H9 (cell line): ENCODE results near the gene NMS. TPM values are rescaled to one million over a fixed set of nuclear protein-coding genes. Genes with fewer than 3 reads are reported as not detected.

ENCODE experiments used
- DNase-seq: peaks from one replicate; pipeline ENCODE4 v3.0.0-alpha.2; 2017
- H2AFZ ChIP-seq: one replicate; pipeline ENCODE4 v1.6.1; 2013; ENCODE audit warnings: mild to moderate bottlenecking, low read length, control low read depth, moderate library complexity
- H2AK5ac ChIP-seq: 2 replicates; pipeline ENCODE4 v1.6.1; 2013; ENCODE audit warnings: low read length, control low read depth, mixed read lengths; ENCODE audit not compliant: insufficient read length
- H2BK120ac ChIP-seq: one replicate; pipeline ENCODE4 v1.6.1; 2013; ENCODE audit warnings: low read depth, mild to moderate bottlenecking, low read length, control low read depth, inconsistent platforms; ENCODE audit not compliant: poor library complexity, severe bottlenecking
- H2BK12ac ChIP-seq: 2 replicates; pipeline ENCODE4 v1.6.1; 2013; ENCODE audit warnings: low read length, control low read depth, mixed read lengths, low read depth; ENCODE audit not compliant: insufficient read length
- H2BK15ac ChIP-seq: 2 replicates; pipeline ENCODE4 v1.6.1; 2013; ENCODE audit warnings: low read depth, low read length, control low read depth
- H2BK20ac ChIP-seq: one replicate; pipeline ENCODE4 v1.6.1; 2013; ENCODE audit warnings: low read depth, mild to moderate bottlenecking, low read length, control low read depth, inconsistent platforms; ENCODE audit not compliant: poor library complexity, severe bottlenecking
- H2BK5ac ChIP-seq: 2 replicates; pipeline ENCODE4 v1.6.1; 2013; ENCODE audit warnings: low read length, control low read depth, mixed read lengths; ENCODE audit not compliant: insufficient read length
- H3K14ac ChIP-seq: 2 replicates; pipeline ENCODE4 v1.6.1; 2013; ENCODE audit warnings: low read length, control low read depth; ENCODE audit not compliant: insufficient read depth
- H3K18ac ChIP-seq: 2 replicates; pipeline ENCODE4 v1.6.1; 2013; ENCODE audit warnings: low read depth, mild to moderate bottlenecking, mixed read lengths, low read length, control low read depth; ENCODE audit not compliant: insufficient read length
- H3K23ac ChIP-seq: 2 replicates; pipeline ENCODE4 v1.6.1; 2013; ENCODE audit warnings: low read length, control low read depth, mixed read lengths, low read depth; ENCODE audit not compliant: insufficient read length
- H3K23me2 ChIP-seq: 2 replicates; pipeline ENCODE4 v1.6.1; 2013; ENCODE audit warnings: low read depth, mild to moderate bottlenecking, mixed read lengths, low read length, control low read depth; ENCODE audit not compliant: insufficient read length, poor library complexity, severe bottlenecking
- H3K27ac ChIP-seq: 2 replicates; pipeline ENCODE4 v1.5.1; 2013; ENCODE audit warnings: low read length, control low read depth, mixed read lengths, low read depth; ENCODE audit not compliant: insufficient read length
- H3K27me3 ChIP-seq: 2 replicates; pipeline ENCODE4 v1.6.1; 2013; ENCODE audit warnings: low read length, control low read depth, inconsistent platforms; ENCODE audit not compliant: insufficient read depth
- H3K4ac ChIP-seq: 2 replicates; pipeline ENCODE4 v1.6.1; 2013; ENCODE audit warnings: low read depth, mild to moderate bottlenecking, control low read depth, inconsistent platforms, low read length, moderate library complexity
- H3K4me1 ChIP-seq: 2 replicates; pipeline ENCODE4 v1.6.1; 2013; ENCODE audit warnings: low read length, control low read depth, inconsistent platforms; ENCODE audit not compliant: insufficient read depth
- H3K4me2 ChIP-seq: 2 replicates; pipeline ENCODE4 v1.6.1; 2013; ENCODE audit warnings: low read length, control low read depth, mixed read lengths; ENCODE audit not compliant: insufficient read length, insufficient read depth
- H3K56ac ChIP-seq: 2 replicates; pipeline ENCODE4 v1.6.1; 2013; ENCODE audit warnings: low read depth, mild to moderate bottlenecking, mixed read lengths, low read length, control low read depth; ENCODE audit not compliant: insufficient read length
- H3K79me1 ChIP-seq: 2 replicates; pipeline ENCODE4 v1.6.1; 2013; ENCODE audit warnings: low read depth, mild to moderate bottlenecking, moderate library complexity, low read length, control low read depth, inconsistent platforms; ENCODE audit not compliant: insufficient read depth, poor library complexity, severe bottlenecking
- H3K79me2 ChIP-seq: 2 replicates; pipeline ENCODE4 v1.6.1; 2013; ENCODE audit warnings: low read length, control low read depth, inconsistent platforms; ENCODE audit not compliant: insufficient read depth
- H3K9ac ChIP-seq: 2 replicates; pipeline ENCODE4 v1.6.1; 2013; ENCODE audit warnings: low read length, control low read depth, mixed read lengths; ENCODE audit not compliant: insufficient read length; ENCODE audit errors: extremely low read depth
- H3K9me3 ChIP-seq: one replicate; pipeline ENCODE4 v1.6.1; 2013; ENCODE audit warnings: low read depth, low read length, inconsistent platforms; ENCODE audit not compliant: control insufficient read depth
- H3T11ph ChIP-seq: one replicate; pipeline ENCODE4 v1.6.1; 2013; ENCODE audit warnings: mild to moderate bottlenecking, low read length, control low read depth, inconsistent platforms
- H4K20me1 ChIP-seq: one replicate; pipeline ENCODE4 v1.6.1; 2013; ENCODE audit not compliant: control insufficient read depth, insufficient read length, insufficient read depth
- H4K5ac ChIP-seq: 2 replicates; pipeline ENCODE4 v1.6.1; 2013; ENCODE audit warnings: low read depth, mild to moderate bottlenecking, mixed read lengths, low read length, control low read depth; ENCODE audit not compliant: insufficient read length
- H4K8ac ChIP-seq: replicated peaks from 2 replicates; pipeline ENCODE4 v1.6.1; 2013; ENCODE audit warnings: low read length, control low read depth, mixed read lengths, low read depth; ENCODE audit not compliant: insufficient read length
- H4K91ac ChIP-seq: 2 replicates; pipeline ENCODE4 v1.6.1; 2013; ENCODE audit warnings: low read depth, mild to moderate bottlenecking, moderate library complexity, mixed read lengths, low read length, control low read depth; ENCODE audit not compliant: insufficient read length
- H3K27ac Mint-ChIP-seq, 3 experiments: 2 replicates in 2 of 3; 3 replicates in 1 of 3; pipeline ENCODE4 v1.8.0; 2020 to 2021; ENCODE audit warnings: mixed read lengths in 3 of 3, mild to moderate bottlenecking in 1 of 3, moderate library complexity in 1 of 3
- H3K27me3 Mint-ChIP-seq: 2 replicates; pipeline ENCODE4 v1.8.0; 2021; ENCODE audit warnings: low read depth, mild to moderate bottlenecking, moderate library complexity, mixed read lengths
- H3K36me3 Mint-ChIP-seq, 3 experiments: 2 replicates in 2 of 3; 3 replicates in 1 of 3; pipeline ENCODE4 v1.8.0; 2020 to 2021; ENCODE audit warnings: low read depth in 3 of 3, mixed read lengths in 3 of 3; ENCODE audit not compliant: insufficient read depth in 1 of 3
- H3K4me1 Mint-ChIP-seq, 2 experiments: 2 replicates each; pipeline ENCODE4 v1.8.0; 2020; ENCODE audit warnings: mixed read lengths in 2 of 2
- H3K4me3 Mint-ChIP-seq, 2 experiments: 2 replicates in 1 of 2; 3 replicates in 1 of 2; pipeline ENCODE4 v1.8.0; 2020 to 2021; ENCODE audit warnings: mild to moderate bottlenecking in 2 of 2, mixed read lengths in 2 of 2, moderate library complexity in 1 of 2
- H3K9me3 Mint-ChIP-seq, 2 experiments: 2 replicates in 1 of 2; 3 replicates in 1 of 2; pipeline ENCODE4 v1.8.0; 2020; ENCODE audit warnings: mild to moderate bottlenecking in 2 of 2, mixed read lengths in 2 of 2, moderate library complexity in 1 of 2
- CTCF ChIP-seq: fragments of 200-600 bp; sonication (generic); conservative IDR thresholded peaks from 3 replicates; pipeline ENCODE4 v1.8.0; 2021; ENCODE audit warnings: antibody characterized with exemption, mild to moderate bottlenecking
- WGBS: extraction: QIAGEN DNeasy Blood & Tissue Kit; methylation state at CpG from one replicate; pipeline ENCODE4 v1.1.7; 2013; ENCODE audit warnings: missing lambda C conversion rate, low lambda C conversion rate, mixed read lengths; ENCODE audit not compliant: insufficient read length; ENCODE audit errors: extremely low coverage; 5-methylcytosine and 5-hydroxymethylcytosine counted together
- long read RNA-seq: library from polyadenylated mRNA; unstranded; transcript quantifications from one replicate; pipeline ENCODE4 v2.0.0, GENCODE V29; 2020
- total RNA-seq: library from RNA; stranded (reverse); gene quantifications from 2 replicates; pipeline ENCODE4 v1.2.1, GENCODE V29; 2021

The NMS gene
- not detected in 2 replicates for total RNA-seq
- long read RNA-seq, result 0 reads

GRCh38 chr2:100470182-100470581 lies at the start of gene NMS:
Gene NMS, plus strand, starts transcription at chr2:100470482. Its CDS starts 7 bp downstream, at chr2:100470489.
- H3K9me3 Mint-ChIP-seq, result peaks cover 1 to 5% of the 10 kb centered on the region in 2 experiments; a peak in 3 of 5 replicates
- Histone ChIP-seq H4K20me1 (no peaks in the 10 kb centered on the region), H3K79me1 (no peaks in the 10 kb centered on the region), H4K5ac (no peak within 1 kb of the TSS), H3K4me1 (no peaks in the 10 kb centered on the region), H2BK120ac (no peak within 1 kb of the TSS), H3K27me3 (no peaks in the 10 kb centered on the region), H3K23me2 (no peaks in the 10 kb centered on the region), H4K8ac (no peak within 1 kb of the TSS), H3K23ac (no peak within 1 kb of the TSS), H3K27ac (no peak within 1 kb of the TSS), H2AFZ (no peak within 1 kb of the TSS), H3K79me2 (no peaks in the 10 kb centered on the region), H4K91ac (no peak within 1 kb of the TSS), H3T11ph (no peak within 1 kb of the TSS), H3K14ac (no peak within 1 kb of the TSS), H3K4ac (no peak within 1 kb of the TSS), H2BK15ac (no peak within 1 kb of the TSS), H3K9me3 (no peaks in the 10 kb centered on the region), H2BK12ac (no peak within 1 kb of the TSS), H3K18ac (no peak within 1 kb of the TSS), H2BK20ac (no peak within 1 kb of the TSS), H2BK5ac (no peak within 1 kb of the TSS), H3K4me2 (no peak within 1 kb of the TSS), H2AK5ac (no peak within 1 kb of the TSS), H3K9ac (no peak within 1 kb of the TSS), H3K56ac (no peak within 1 kb of the TSS)
- peak within 1 kb of the TSS in 1 of 2 experiments; percentile 18; a peak in 1 of 5 replicates for H3K4me3 Mint-ChIP-seq
- TF ChIP-seq CTCF, result no peak
- peaks cover 2 to 6% of the 10 kb centered on the region in 2 experiments; a peak in 3 of 4 replicates for H3K4me1 Mint-ChIP-seq
- H3K36me3 Mint-ChIP-seq, result no peaks in the 10 kb centered on the region
- DNase-seq, result no peak
- WGBS, result no CpG with 5 or more reads among the region's 7 CpGs
- no peak within 1 kb of the TSS for H3K27ac Mint-ChIP-seq
- H3K27me3 Mint-ChIP-seq, result peaks cover 29% of the 10 kb centered on the region
